Right hindlimb (tissue), 1 donor: ENCODE results near the gene SRR.
"Not testable (repeated sequence)": the region's sequence is repeated elsewhere in the genome, so short reads cannot be mapped to it uniquely, and the experiment has no call there.

ENCODE experiments used
- DNase-seq: peaks from one replicate; pipeline ENCODE4 v3.0.0-alpha.2; 2018

Gene SRR

GRCh38 chr17:2303204-2304188 lies at the start of gene SRR, which contains the start of gene SMG6:
Gene SRR (plus strand): TSS chr17:2303950. CDS start chr17:2315561, 11,611 bp downstream.
Gene SMG6 (minus strand): TSS chr17:2303785. CDS start chr17:2303720, 65 bp downstream.
- peak; percentile 95 for DNase-seq

GRCh38 chr17:2258830-2259229 lies 44.9 kb upstream of the SRR start:
- DNase-seq: not testable (repeated sequence)

GRCh38 chr17:2259769-2260536 lies 43.8 kb upstream of the SRR start:
- DNase-seq: no peak

GRCh38 chr17:2262135-2262587 lies 41.6 kb upstream of the SRR start:
- DNase-seq: no peak

- DNase-seq: no peak
Measured at GRCh38 chr17:2263183-2264066, 40.3 kb upstream of the SRR start.

- DNase-seq: peak; percentile 52
Measured at GRCh38 chr17:2264067-2264860, 39.5 kb upstream of the SRR start.

GRCh38 chr17:2265166-2265565 lies 38.6 kb upstream of the SRR start:
- DNase-seq: not testable (repeated sequence)

- DNase-seq: no peak
Measured at GRCh38 chr17:2266045-2266864, 37.5 kb upstream of the SRR start.

GRCh38 chr17:2266865-2267228 lies 36.9 kb upstream of the SRR start:
- DNase-seq: no peak

- DNase-seq: no peak
Measured at GRCh38 chr17:2267354-2267753, 36.4 kb upstream of the SRR start.

GRCh38 chr17:2271985-2272702 lies 31.6 kb upstream of the SRR start:
- DNase-seq: no peak

GRCh38 chr17:2274414-2274813 lies 29.3 kb upstream of the SRR start:
- no peak for DNase-seq

GRCh38 chr17:2275722-2276121 lies 28.0 kb upstream of the SRR start:
- no peak for DNase-seq

- no peak for DNase-seq
Measured at GRCh38 chr17:2277429-2278170, 26.1 kb upstream of the SRR start.

GRCh38 chr17:2279707-2280106 lies 24.0 kb upstream of the SRR start:
- DNase-seq: no peak

GRCh38 chr17:2282297-2282873 lies 21.4 kb upstream of the SRR start:
- no peak for DNase-seq

- no peak for DNase-seq
Measured at GRCh38 chr17:2283302-2283701, 20.4 kb upstream of the SRR start.

- no peak for DNase-seq
Measured at GRCh38 chr17:2289878-2290478, 13.8 kb upstream of the SRR start.

- no peak for DNase-seq
Measured at GRCh38 chr17:2292100-2292499, 11.7 kb upstream of the SRR start.
